Glomerular visceral epithelial cell (primary cell): ENCODE data around the gene PRELID1.
"Not testable (repeated sequence)": the region's sequence is repeated elsewhere in the genome, so short reads cannot be mapped to it uniquely, and the experiment has no call there.

Experiments used
- DNase-seq: peaks from one replicate; pipeline ENCODE4 v3.0.0-alpha.2; 2016; ENCODE audit errors: extremely low spot score

PRELID1 gene

DNA sequence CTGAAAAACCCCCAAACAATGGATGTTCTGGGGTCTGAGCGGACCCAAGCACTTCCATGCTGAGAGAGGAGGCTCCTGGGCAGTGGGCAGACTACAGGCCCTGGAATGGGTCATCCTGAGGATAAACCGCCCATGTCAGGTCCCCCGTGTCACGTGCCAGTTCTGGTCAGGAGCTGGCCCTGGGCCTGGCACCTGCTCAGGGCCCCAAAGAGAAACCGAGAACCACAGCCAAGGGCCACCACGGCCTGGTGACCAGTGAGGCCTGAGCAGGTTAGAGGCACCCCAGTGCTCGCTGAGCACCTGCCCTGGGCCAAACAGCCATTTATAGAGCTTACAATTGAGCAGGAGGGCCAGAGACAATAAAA lies 32.1 kb downstream of the PRELID1 start:
- DNase-seq = no peak

DNA sequence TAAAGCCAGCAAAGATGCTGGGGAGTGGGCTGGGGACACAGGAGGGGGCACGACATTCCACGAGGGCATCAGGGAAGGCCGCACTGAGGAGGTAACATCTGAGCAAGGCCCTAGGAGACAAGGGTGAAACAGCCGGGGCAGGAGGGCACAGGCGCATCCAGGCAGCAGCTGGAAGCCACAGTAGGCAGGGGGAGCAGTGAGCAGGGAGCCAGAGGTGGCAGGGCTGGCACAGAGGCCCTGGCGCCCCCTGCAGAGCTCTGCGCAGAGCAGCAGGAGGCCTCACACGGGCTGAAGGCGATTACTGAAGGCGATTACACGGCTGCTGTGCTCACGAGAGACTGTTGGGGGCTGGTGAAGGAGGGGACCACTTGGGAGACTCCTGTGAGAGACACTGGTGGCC lies 32.5 kb downstream of the PRELID1 start:
- peak; percentile 44 for DNase-seq

DNA sequence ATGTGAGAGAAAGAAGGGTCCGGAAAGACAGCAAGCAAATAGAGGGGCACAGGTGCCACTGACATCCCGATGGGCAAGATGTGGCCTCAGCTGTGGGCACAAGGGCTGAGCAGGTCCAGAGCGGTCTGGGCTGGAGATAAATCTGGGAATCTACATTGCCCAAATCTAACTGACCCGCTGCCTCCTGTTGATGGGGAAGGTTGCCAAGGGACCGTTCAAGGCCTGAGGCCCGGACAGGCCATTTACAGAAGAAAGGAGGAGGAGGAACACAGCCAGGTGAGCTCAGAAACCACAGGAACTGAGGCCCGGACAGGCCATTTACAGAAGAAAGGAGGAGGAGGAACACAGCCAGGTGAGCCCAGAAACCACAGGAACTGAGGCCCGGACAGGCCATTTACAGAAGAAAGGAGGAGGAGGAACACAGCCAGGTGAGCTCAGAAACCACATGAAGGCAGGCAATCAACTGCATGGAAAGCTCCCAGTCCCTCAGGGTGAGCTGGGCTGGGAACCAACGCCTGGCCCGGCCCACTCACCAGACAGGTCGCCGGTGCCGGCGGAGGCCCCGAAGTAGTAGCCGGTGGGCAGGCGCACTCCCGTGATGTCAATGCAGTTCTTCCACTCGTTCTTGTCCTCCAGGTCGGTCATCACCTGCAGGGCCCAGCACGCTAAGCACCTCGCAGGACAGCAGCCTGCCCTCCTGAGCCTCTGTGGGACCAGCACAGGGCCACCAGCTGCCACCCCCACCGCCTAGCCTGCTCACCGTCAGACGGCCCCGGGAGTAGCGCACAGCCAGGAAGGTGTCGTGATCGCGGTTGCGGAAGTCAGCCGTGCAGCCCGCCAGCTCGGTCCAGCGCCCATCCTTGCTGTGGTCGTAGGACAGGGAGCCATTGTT lies 33.2 kb downstream of the PRELID1 start:
- no peak for DNase-seq

DNA sequence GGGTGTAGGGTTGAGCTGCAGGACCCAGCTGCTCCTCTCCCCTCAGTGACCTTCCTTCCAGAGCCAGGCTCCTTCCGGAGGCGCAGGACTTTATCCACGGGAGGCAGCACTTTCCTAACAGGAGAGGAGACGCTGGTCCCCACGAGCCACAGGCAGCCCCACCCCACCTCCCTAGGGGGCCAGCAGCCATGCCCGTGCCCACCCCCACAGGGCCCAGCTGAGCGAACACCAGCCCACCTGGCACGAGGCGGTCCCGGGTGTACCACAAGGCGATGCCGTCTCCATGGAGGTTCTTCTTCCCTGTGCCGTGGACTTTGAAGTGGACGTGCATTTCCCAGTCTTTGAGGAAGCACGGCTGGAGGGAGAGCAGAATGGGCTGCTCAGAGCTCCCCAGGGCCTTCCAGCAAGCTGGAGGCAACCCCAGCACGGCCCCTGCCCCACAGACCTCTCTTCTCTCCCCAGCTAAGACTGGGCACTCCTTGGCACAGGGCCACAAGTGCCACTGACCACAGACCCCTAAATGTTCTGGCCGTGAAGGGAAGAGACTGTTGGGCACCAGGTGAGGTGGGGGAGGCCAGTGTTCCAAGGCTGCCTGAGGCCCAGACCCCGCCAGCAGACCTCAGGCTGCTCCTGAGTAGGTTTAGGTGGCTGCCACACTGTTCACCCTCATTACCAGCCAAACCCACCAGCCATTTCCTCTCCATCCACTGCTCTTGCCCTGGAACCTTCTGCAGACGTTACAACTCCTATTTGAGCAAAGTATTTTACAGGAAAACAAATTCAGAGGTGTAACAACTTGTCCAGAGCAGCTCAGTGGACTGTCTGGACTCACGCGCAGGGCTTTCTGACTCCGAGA lies 34.9 kb downstream of the PRELID1 start:
- no peak for DNase-seq

DNA sequence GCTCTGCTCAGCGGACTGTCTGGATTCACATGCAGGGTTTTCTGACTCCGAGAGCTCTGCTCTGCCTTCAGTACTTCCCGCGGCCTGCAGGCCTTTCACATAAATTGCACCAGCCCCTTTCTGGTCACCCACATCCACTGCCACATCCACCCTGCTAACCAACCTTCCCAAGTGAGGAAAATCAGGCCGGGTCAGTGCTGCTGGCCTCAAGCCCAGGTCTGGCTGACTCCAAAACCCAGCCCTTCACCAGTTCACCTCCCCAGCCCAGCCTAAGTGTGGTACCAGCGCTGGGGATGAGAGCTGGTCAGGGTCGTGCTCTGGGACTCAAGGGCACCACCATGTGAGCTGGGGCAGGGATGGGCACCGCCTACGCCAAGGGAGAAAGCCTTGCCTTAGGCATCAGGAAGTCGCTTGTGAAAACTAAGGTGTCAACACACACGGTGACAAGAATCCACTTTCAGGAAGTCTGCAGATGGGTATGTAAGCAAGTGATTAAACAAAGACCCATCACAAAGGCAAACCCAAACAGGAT lies 35.6 kb downstream of the PRELID1 start:
- no peak for DNase-seq

DNA sequence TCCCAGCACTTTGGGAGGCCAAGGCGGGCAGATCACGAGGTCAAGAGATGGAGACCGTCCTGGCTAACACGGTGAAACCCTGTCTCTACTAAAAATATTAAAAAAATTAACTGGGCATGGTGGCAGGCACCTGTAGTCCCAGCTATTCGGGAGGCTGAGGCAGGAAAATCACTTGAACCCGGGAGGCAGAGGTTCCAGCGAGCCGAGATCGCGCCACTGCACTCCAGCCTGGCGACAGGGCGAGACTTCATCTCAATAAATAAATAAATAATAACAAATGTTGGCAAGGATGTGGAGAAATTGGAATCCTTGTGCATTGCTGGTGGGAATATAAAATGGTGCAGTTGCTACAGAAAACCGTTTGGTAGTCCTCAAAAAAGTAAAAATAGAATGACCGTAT lies 39.4 kb downstream of the PRELID1 start:
- DNase-seq = not testable (repeated sequence)

DNA sequence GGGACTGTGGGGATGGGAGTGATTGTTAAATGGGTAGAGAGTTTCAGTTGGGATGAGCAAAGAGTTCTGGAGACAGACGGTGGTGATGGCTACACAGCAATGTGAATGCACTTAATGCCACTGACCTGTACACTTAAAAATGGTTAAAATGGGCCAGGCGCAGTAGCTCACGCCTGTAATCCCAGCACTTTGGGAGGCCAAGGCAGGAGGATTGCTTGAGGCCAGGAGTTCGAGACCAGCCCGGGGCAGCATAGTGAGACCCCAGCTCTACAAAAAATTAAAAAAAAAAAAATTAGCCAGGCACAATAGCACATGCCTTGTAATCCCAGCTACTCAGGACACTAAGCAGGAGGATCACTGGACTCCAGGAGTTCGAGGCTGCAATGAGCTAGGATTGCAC lies 40.2 kb downstream of the PRELID1 start:
- no peak for DNase-seq

DNA sequence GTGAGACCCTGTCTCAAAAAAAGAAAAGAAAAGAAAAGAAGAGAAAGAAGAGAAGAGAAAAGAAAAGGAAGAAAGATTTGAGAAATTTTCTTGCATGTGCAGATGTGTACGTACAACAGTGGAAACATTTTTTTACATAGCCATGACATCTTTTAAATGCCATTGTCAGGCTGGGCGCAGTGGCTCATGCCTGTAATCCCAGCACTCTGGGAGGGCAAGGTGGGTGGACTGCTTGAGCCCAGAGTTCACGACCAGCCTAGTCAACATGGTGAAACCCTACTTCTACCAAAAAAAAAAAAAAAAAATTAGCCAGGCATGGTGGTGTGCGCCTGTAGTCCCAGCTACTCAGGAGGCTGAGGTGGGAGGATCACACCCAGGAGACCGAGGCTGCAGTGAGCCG lies 41.3 kb downstream of the PRELID1 start:
- no peak for DNase-seq

DNA sequence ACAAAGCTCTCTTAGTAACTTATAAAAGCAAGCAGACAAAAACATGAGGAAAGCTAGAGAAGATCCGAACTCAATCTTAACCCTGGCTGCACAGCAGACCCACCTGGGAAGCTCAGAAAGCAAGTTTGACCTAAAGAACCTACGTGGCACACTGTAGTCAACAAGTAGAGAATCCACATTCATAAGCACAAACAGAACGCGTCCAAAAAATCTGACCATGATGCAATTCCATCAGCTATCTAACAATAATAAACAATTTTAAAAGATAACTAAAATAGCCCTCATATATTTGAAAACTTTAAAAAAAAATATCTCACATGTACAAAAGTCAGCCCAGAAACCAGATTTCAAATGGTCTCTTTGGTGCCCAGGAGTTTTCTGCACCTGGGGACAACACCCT lies 43.2 kb downstream of the PRELID1 start:
- DNase-seq = no peak

DNA sequence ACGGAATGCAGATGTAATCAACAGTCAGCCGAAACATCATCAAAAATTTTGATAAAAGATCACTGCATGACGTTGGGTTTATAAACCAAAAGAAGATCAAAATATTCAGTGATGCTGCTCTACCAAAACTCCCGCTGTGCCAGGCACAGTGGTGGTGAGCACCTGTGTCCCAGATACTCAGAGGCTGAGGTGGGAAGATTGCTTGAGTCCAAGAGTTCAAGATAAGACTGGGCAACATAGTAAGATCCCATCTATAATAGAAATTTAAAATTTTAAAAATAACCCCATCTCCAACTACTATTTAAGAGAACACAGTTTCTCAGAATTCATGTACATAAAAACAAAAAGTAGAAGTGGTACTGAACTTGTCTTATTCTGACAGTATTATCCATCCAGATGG lies 44.1 kb downstream of the PRELID1 start:
- no peak for DNase-seq

DNA sequence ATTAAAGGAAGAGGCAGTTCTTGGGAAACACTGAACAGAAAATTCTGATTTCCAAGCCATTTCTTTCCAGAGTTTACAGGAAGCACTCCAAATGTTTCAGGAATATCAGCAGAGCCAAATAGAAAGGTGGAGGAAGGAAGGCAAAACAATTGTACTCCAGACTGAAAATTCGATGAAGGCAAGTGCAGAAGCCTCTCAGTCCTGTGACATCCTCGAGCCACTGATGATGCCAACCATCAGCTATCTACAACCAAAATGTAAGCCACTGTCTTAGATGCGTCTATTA lies 45.7 kb downstream of the PRELID1 start:
- DNase-seq = no peak

DNA sequence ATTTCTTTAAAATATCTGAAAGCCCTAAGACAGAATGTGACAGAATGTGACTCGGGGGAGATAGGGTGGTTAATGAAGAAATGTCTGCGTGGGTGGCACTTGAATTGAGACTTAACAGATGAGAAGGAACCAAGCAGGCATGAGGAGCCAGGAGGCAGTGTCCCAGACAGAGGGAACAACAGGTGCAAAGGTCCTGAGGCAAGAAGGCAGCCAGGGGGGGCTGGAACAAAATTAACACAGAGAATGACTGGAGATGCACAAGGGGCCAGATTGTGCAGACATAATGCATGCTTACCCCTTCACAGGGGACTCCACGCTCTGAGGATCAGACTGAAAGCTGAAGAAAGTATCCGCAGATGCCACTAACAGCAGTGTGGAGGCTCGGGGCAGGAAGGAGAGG lies 46.2 kb downstream of the PRELID1 start:
- DNase-seq = no peak

DNA sequence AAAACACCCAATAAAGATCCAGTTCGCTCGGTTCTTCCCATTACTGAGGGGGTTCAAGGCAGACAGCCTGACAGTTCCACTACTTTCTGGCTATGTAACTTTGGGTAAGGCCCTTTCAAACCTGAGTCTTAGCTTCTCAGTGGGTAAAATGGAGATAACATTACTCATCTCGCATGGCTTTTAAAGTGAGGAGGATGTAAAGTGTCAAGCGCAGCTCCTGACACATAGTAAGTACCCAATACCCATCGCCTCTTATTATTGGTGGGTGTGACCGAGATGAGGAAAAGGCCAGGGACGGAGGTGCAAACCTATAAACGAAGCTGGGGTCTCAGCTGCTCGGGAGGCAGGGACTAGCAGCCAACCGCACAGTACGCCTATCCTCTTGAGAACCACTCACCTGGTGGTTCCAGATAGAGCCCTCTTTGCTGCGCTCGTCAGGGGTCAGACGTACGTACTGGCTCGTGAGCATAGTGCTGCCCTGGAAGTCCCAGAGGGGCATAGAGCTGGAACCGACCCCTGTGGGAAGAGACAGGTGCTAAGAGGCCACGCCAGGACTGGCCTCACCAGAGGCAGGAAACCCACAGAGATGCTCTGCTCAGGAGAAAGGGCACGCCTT lies 47.3 kb downstream of the PRELID1 start:
- no peak for DNase-seq

DNA sequence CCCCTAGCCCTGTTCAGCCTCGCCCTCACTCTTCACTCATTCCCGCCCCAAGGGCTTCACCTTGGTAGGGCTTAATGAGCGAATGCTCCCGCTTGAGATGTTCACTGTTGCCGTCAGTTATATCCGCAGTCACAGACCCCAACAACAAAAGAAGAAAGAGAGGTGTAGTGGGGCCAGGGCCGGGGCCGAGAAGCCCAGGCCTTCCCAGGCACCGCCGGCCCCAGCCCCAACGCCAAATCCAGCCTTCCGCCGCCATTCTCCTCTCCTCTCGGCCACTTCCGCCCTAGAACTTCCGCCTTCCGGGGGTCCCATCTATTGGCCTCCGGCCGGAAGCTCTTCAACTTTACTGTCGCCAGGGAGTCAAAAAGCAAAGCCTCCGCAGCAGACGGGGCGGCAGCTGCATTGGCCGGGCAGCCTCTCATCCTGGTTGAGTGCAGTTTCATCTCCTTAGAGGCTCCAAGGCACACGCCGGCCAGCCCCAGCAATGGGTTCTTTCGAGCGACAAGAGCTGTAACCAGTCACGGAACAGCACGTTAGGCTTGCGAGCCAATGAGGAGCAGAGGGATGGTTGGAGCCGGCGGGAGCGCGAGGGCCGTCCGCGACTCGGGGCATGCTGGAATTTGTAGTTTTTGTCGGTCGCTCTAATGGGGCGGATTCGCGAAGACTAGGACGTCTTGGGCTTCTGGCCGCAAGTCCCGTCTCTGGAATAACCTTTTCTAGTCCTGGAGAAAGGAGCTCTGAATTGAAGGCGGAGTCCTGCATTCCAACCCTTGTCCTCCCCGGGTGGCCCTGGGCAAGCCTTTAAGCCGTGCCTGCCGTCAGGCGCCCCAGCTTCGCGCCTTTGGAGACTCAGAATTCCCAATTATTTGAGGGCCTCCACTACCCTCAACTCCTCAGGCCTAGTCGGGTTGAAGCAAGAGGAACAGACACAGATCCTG lies 48.1 kb downstream of the PRELID1 start, which contains the start of gene LMAN2:
Gene LMAN2 (minus strand): TSS at position 277 of the 938 bp plus-strand sequence. CDS start 21 bp downstream, at position 256.
- peak; percentile 94 for DNase-seq

DNA sequence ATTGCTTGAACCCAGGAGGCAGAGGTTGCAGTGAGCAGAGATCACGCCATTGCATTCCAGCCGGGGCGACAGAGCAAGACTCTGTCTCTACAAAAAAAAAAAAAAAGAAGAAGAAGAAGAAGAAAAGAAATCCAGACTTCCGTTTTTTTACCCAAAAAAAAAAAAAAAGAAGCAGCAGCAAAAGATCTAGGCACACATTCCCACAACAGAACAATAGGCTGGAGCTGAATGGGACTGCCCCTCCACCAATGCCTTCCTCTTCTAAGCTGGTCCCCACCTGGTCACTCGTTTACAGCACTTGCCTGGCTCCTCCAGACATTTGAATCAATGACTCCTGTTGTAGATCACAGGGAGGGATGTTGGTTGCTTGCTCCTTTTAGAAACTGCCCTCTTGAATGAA lies 49.5 kb downstream of the PRELID1 start:
- no peak for DNase-seq

DNA sequence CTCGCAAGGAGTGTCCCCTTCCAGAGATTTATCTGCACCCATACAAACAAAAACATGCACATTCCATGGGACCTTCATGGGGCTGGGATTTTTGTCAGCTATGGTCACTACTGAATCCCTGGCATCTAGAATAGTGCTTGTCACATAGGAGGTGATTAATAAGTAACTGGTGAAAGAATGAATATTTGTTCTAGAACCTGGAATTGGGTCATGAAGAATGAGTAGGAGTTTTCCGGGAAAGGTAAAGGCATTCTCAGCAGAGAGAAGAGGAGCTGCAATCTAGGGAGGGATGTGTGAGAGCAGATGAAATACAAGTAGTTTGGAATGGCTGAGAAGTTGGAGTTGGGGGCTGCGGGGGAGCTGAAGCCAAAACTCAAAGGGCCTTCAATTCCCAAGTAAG lies 50.7 kb downstream of the PRELID1 start:
- no peak for DNase-seq

DNA sequence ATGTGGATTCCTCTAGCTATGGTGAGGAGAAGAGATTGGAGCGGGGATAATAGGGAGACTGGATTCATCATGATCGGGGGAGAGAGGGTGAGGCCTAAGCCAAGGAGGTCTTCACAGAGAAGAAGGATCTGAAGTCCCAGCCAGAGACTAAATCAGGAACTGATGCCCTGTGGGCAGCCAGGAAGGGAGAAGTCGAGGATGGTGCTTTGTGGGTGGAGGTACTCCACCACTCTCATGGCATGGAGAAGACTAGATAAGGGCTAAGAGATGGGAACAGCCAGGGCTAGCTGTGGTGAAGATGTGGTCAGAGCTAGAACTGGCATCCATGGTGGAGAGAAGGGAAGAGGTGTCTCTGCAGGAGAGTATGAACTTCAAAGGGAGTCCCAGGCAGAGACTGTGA lies 51.1 kb downstream of the PRELID1 start:
- DNase-seq = no peak

DNA sequence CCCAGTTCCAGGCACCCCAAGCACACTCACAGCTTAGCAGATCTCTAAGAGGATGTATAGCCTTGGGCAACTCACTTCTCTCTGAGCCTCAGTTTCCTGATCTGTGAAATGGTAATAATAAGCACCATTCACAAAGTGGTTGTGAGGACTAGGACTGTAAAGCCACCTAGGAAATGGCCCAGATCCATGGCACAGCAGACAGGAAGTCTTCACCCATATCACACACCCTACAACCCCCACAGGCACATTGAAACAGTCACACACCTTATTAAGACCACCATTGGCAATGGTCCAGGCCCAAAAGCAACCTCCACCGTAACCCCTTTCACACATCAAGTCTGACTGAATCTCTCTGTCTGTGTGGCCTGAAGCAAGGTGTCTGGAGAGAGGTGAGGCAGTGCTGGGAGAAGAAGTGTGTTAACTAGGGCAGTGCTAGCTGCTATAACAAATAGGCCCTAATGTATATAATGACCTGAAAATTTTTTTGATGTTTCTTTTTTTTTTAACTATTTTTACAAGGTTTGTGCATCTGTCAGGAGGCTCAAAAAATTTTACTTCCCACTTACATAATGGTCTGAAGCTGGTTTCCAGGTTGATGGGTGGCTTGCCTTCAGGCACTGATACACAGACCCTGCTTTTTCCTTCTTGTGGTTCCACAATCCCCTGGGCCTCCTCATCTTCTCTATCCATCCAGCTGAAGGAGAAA lies 51.7 kb downstream of the PRELID1 start:
- DNase-seq = no peak

DNA sequence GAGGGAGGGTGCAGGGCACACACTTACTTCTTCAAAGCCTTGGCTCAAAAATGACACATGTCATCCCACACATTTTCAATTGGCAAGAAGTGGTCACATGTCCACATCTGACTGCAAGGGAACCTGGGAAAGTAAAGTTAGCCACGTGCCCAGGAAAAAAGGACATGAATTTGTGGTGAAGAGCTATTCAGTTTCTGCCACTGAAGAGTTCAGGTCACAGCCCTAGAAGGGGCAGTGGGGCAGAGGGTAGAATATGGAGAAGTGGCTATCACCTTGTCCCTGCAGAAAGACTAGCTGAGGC lies 52.2 kb downstream of the PRELID1 start:
- DNase-seq = no peak
